HG02973 (cell line): ENCODE measurements around the gene CPED1.
"Not testable (repeated sequence)": the region's sequence is repeated elsewhere in the genome, so short reads cannot be mapped to it uniquely, and the experiment has no call there.

ENCODE experiments used
- ATAC-seq: cut with Tn5 transposase; IDR thresholded peaks from one replicate; pipeline ENCODE4 v1.9.1; 2021; ENCODE audit warnings: moderate library complexity; ENCODE audit not compliant: unreplicated experiment

Gene CPED1

DNA sequence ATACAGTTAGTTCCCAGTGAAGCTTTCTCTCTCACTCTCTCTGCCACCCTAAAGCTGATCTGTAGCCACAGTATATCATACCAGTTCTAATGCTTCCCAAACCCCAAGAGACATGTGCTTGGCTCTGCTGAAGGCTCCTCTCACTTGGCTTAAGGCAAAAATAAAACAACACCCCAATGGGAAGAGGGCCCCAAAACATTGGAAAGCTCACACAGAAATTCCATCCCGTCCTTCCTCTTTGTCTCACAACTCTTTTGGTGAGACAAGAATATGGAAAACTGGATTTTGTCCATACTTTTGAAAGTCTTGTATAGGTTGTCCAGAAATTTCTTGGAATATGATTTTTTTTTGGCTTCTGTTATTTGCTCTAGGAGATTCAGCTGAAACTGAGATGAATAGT lies 284.2 kb downstream of the CPED1 start:
- ATAC-seq = no peak

- ATAC-seq = peak; percentile 28
Observed at GRCh38 chr7:121273467-121274167, 285.1 kb downstream of the CPED1 start.

- no peak for ATAC-seq
Observed at GRCh38 chr7:121274467-121274866, 286.0 kb downstream of the CPED1 start.

- no peak for ATAC-seq
Observed at GRCh38 chr7:121275204-121275603, 286.7 kb downstream of the CPED1 start.

DNA sequence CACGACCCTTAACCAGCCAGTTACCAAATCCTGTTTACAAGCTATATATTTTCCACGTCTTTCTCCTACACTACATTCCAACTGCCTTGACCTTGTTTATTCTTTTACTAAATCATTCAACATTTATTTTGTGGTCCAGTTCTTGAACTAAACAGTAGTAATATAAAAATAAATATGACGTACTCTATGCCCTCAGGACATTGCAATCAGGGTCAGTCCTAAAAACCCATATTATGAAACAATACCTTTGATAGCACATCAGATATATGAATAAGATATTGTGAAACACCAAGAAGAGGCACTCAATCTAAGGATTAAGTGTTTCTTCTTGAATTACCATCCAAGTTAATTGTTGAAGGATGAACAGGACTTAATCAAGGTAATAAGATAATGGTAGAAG lies 287.8 kb downstream of the CPED1 start:
- ATAC-seq = no peak

DNA sequence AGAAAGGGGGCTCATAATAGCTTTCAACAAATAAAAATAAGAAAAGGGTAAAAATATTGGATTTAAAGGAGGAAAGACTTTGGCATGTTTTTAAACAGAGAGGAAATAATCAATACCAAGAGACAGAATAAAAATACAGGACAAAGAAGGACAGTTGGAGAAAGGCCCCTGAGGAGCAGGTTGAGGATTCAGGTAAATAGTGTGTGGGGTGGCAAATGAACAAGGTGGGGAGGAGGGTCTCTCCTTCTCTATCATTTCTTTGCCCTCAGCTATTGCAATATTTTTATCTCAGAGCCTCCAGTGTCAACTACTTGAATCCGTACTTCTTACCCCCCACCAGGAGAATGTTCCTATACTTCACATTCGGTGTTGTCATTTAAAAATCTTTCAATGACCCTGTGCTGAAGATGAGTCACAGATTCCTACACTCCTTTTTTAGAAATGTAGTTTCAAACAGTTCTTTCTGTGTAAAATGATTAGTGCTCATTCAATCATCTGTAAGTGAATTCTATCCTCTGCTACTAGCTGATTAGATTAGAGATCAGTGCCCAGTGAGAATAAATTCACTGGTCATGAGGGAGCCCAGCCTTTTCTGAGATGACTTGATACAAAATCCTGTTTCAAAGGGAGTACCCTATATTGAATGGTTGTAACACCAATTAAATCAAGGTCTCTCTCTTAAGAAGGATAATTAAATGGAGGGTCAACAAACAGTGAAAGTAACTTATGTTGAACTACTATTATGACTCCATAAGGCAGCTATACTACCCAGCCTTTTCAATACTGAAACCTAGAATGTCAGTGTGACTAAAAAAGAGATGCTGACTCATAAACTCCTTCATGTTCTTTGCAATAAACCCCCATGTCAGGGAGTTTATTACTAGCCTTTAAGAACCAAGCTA lies 289.9 kb downstream of the CPED1 start:
- ATAC-seq = peak; percentile 98

- no peak for ATAC-seq
Observed at GRCh38 chr7:121279060-121279620, 290.6 kb downstream of the CPED1 start.

- ATAC-seq = no peak
Observed at GRCh38 chr7:121279822-121280221, 291.3 kb downstream of the CPED1 start.

DNA sequence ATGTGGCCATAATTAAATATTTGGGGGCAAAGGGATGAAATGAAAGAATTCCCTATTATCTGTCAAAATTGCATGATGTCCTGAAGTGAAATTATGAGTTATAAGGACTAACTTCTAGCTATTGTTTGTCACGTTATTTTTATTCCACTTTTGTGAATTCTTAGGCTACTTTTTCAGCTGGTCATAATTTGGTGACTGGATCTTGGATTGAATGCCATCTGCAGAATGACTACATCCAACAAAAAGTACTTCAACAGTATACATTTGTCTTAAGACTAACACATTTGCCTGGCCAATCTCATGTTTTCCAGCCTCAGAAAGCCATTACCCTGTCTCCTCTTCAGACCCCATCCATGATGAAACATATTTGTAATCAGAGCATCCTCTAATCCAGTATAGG lies 292.1 kb downstream of the CPED1 start:
- ATAC-seq = no peak

DNA sequence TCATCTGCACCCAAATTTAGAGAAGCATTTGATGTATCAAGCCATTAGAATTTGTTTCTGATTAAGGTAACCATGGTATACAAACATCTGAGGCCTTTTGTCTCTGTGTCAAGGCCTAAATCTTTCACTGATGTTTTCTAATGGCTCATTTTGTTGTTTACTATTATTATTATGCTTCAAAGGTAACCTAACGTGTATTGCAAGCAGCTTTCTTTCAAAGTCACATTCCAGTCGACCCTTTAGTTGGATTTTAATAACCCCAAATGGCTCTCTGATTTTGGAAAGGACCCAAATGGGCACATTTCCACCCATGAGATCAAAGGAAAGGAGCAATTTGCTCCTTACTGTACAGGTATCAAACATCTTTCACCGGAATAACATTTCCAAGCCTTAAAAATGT lies 293.6 kb downstream of the CPED1 start:
- ATAC-seq = no peak

- no peak for ATAC-seq
Observed at GRCh38 chr7:121285066-121285667, 296.7 kb downstream of the CPED1 start.

GRCh38 chr7:121286186-121286585 lies 297.7 kb downstream of the CPED1 start:
- ATAC-seq = no peak

DNA sequence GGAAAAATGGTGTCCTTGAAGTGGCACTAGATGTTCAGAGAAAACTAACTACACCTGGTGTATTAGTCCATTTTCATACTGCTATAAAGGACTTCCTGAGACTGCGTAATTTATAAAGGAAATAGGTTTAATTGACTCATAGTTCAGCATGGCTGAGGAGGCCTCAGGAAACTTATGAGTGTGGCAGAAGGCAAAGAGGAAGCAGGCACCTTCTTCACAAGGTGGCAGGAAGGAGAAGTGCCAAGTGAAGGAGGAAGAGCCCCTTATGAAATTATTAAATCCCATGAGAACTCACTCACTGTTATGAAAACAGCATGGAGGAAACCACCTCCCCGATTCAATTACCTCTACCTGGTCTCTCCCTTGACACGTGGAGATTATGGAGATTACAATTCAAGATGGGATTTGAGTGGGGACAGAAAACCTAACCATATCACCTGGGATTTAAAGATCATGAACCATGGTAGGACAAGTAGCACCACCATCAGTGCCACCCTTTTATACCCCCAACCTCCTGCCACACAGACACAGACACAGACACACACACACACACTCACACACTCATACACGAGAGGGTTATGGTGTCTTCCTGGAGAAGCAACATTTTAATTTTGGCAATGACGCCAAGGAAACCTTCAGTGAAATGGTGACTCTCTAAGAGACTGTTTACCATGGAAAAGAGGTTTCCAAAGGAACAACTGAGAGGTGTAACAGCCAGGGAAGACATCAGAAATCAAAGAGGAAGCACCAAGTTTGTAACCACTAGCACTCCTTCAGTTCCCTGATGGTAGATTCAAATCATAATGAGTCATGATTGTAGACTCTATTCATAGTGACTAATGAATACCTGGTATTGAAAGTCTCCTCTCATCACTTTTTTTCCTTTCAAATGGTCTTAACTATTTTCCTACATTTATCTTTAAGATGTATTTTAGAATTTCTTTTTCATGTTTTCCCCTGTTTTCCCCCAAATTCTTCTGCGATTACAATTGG lies 298.5 kb downstream of the CPED1 start:
- no peak for ATAC-seq

DNA sequence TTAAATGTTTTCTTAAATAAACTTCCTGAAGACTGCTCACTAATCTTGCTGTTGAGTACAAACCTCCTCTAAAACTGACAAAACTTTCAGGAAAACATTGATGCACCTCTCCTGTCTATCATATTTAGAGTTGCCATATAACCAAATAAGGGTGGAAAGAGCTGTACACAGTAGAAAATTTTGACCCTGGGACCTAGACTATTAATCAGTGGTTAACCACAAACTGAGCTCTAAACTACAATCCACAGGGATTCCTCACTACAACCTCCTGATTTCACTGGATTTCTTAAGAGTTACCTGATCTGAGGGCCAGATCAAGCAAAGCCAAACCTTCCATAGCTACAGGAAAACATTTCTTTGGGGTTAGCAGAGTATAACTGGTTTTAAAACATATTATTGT lies 300.4 kb downstream of the CPED1 start:
- no peak for ATAC-seq

DNA sequence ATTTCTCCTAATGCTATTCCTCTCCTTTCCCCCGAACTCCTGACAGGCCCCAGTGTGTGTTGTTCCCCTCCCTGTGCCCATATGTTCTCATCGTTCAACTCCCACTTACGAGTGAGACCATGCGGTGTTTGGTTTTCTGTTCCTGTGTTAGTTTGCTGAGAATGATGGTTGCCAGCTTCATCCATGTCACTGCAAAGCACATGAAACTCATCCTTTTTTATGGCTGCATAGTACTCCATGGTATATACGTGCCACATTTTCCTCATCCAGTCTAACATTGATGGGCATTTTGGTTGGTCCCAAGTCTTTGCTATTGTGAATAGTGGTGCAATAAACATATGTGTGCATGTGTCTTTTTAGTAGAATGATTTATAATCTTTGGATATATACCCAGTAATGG lies 301.4 kb downstream of the CPED1 start:
- ATAC-seq = not testable (repeated sequence)

DNA sequence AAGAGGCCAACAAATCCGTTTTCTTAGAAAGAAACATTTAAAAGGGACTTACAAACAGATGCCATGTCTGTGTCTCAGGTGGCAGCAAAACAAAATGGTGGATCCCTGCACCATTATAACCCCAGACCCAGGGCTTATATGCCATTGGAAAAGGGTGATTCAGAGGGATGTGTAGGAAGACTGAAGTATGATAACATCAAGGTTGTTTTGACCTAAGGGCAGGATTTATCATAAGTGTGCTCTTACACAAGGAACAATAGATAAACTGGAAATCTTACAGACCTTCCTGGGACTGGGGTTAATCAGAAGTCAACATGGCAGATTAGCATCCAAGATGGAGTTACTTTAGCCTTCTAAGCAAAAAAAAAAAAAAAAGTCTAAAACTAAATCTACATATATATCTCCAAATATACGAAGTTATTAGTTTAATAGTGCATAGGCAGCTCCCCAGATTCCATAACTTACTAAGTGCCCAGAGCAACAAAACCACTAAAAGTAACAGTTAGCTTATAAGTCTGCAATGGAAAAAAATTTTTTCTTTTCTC lies 306.0 kb downstream of the CPED1 start:
- ATAC-seq = no peak

- no peak for ATAC-seq
Observed at GRCh38 chr7:121297843-121298242, 309.3 kb downstream of the CPED1 start.

- no peak for ATAC-seq
Observed at GRCh38 chr7:121298831-121299239, 310.3 kb downstream of the CPED1 start.

DNA sequence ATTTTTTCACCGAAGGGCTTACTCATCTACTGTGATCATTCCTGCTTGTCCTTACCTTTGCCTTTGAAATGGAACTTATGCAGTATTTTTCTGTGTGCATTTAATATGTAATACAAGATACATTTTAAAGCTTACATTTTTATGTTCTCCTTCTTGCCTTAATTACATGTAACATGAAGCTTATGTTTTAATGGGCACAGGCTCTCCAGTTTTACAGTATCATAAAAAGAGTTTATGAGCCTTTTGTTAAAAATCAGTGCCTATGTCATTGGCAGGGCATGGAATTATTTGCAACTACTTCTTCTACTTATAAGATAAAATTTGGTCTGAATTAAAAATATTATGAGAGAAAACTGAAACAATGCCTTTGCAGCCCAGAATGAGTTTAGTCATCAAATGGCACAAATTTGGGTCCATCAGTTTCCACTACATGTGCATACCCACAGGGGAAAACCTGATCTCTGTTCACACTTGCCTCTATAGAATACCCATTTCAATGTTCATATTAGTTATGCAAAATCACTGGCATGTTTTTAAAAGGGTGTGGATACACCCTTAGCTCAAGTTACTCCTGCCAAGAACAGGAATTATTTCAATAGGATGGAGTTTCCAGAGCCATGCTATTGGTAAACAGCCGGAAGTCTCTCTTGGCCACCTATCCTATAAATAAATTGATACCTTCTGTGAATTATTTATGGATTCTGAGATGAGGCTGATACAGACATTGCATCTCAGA lies 312.3 kb downstream of the CPED1 start:
- no peak for ATAC-seq
